ENCODE measurements around the gene SYNDIG1. TPM values are rescaled to one million over a fixed set of nuclear protein-coding genes. Genes with fewer than 3 reads are reported as not detected.

Gene SYNDIG1
- not detected for total RNA-seq

- no peaks in the 10 kb centered on the region for H3K9me3 Mint-ChIP-seq
- H3K27ac Mint-ChIP-seq = no peak within 1 kb of the TSS
- DNase-seq (ENCODE audit: low spot score in 2 of 2) = no peak
- H3K36me3 Mint-ChIP-seq = no peaks in the 10 kb centered on the region
- peak; percentile 5 to 53 for ATAC-seq
Observed at GRCh38 chr20:24469116-24469893, at the start of gene SYNDIG1. Gene SYNDIG1 (plus strand): TSS chr20:24469629. CDS start chr20:24543098, 73,469 bp downstream.

- ATAC-seq = no peak
- Mint-ChIP-seq H3K27ac (no peak overlapping the region), H3K36me3 (peaks cover 6 to 12% of the 10 kb centered on the region in 2 donors), H3K9me3 (peaks cover 8 to 12% of the 10 kb centered on the region in 2 donors)
- DNase-seq (ENCODE audit: low spot score in 2 of 2) = no peak
Observed at GRCh38 chr20:24419786-24420185, 49.6 kb upstream of the SYNDIG1 start.

DNA sequence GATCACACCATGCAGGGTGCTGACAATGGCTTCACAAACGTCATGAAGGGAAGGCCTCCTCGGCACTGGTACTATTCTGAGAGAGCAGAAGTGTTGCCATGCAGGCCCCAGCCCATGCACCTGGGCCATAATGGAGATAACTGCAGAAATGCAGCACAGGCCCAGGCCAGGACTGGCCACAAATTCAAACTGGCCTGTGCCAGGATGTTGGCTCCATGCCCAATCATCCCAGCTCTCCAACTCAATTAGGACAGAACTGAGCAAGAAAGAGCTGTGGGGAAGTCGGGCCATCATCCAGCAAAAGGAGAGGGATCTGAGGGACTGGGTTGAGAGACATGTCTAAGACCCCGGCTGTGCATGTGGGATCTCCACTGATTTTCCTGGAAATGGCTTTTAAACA, 48.9 kb upstream of the SYNDIG1 start:
- DNase-seq (ENCODE audit: low spot score in 2 of 2) (no peak), ATAC-seq (no peak)
- no peak overlapping the region for H3K27ac Mint-ChIP-seq
- H3K36me3 Mint-ChIP-seq = peaks cover 5 to 6% of the 10 kb centered on the region in 2 donors
- peaks cover 8 to 12% of the 10 kb centered on the region in 2 donors for H3K9me3 Mint-ChIP-seq

DNA sequence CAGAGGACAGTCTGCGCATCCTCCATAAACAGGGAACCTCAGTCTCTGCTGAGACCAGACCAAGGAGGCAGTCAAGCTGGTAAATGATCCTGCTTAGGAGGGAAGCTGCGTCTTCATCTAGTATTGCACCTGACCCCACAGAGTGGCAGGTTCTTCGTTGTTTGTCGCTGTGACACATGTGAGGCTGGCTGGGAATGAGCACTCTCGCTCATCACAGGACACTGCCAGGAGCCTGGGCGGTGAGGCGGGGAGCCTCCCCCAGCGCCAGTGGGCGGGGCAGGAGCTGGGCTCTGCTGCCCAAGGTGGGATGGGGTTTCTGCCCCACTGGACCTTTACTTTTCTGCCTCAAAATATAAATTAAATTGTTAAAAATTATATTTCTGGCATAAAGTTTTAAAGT, 48.4 kb upstream of the SYNDIG1 start:
- ATAC-seq (no peak), DNase-seq (ENCODE audit: low spot score in 2 of 2) (no peak)
- peaks cover under 1% of the 10 kb centered on the region in 2 donors for H3K36me3 Mint-ChIP-seq
- H3K9me3 Mint-ChIP-seq = peaks cover 5 to 7% of the 10 kb centered on the region in 2 donors
- H3K27ac Mint-ChIP-seq = no peak overlapping the region

GRCh38 chr20:24422091-24422760, 47.2 kb upstream of the SYNDIG1 start:
- ATAC-seq (no peak), DNase-seq (ENCODE audit: low spot score in 2 of 2) (no peak)
- Mint-ChIP-seq H3K9me3 (peaks cover 0 to under 1% of the 10 kb centered on the region in 2 donors), H3K27ac (no peak overlapping the region), H3K36me3 (no peaks in the 10 kb centered on the region)

DNA sequence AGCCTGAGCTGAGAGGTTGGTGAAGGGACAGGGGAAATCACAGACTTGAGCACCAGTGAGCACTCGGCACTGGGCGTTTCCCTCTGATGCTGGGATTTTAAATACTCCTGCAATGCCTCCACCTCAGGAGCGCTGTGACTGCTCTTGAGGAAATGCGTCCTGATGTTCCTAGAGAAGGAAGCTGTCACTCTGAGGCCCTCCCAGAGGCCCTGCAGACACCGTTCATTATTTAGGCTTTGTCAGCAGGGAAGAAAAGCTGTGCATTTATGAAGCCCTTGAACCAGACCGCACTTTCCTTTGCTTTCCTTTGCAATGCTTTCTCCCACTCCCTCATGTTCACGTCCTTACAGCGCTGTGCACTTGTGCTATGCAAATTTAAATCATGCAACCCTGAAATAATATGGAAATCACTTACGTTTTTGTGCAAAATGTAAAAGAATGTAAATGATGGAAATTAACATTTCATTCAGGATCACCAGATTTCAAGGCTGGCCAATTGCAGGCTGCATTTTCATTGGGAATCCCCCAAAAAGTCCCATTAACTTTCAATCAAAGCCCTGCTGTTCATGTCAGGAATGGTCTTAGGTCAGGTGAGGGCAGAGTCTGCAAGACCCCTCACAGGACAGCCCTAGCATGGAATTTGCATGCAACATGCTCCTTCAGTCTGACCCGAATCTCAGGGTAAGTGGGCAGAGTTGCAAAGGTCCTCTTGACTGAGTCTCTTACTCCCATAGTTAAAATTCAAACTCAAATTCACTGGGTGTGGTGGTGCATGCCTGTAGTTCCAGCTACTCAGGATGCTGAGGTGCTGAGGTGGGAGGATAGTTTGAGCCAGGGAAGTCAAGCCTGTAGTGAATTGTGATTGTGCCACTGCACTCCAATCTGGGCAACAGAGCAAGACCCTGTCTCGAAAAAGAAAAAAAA, 45.8 kb upstream of the SYNDIG1 start:
- no peak for DNase-seq (ENCODE audit: low spot score in 2 of 2)
- no peak for ATAC-seq
- H3K9me3 Mint-ChIP-seq = peaks cover 0 to 5% of the 10 kb centered on the region in 2 donors
- H3K36me3 Mint-ChIP-seq = no peaks in the 10 kb centered on the region
- no peak overlapping the region for H3K27ac Mint-ChIP-seq

- H3K9me3 Mint-ChIP-seq = peaks cover 0 to 5% of the 10 kb centered on the region in 2 donors
- H3K27ac Mint-ChIP-seq = no peak overlapping the region
- no peak for DNase-seq (ENCODE audit: low spot score in 2 of 2)
- ATAC-seq = no peak
- no peaks in the 10 kb centered on the region for H3K36me3 Mint-ChIP-seq
Observed at GRCh38 chr20:24425523-24426135, 43.8 kb upstream of the SYNDIG1 start.

DNA sequence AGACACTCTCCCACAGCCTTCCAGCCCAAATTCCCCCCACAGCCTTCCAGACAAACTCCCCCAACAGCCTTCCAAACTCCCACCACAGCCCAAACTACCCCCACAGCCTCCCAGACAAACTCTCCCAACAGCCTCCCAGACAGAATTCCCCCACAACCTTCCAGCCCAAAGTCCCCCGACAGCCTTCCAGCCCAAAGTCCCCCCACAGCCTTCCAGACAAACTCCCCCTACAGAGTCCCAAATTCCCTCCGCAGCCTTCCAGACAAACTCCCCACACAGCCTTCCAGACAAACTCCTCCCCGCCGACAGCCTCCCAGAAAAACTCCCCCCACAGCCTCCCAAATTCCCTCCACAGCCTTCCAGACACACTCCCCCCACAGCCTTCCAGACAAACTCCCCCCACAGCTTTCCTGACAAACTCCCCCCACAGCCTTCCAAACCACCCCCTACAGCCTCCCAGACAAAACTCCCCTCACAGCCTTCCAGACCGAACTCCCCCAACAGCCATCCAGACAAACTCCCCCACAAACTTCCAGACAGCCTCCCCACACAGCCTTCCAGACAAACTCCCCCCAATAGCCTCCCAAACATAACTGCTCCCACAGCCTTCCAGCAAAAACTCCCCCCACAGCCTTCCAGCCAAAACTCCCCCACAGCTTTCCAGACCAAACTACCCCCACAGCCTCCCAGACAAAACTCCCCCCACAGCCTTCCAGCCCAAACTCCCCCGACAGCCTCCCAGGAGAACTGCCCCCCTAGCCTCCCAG, 38.0 kb upstream of the SYNDIG1 start:
- no peaks in the 10 kb centered on the region for H3K36me3 Mint-ChIP-seq
- H3K9me3 Mint-ChIP-seq = peaks cover 0 to 5% of the 10 kb centered on the region in 2 donors
- ATAC-seq = no peak
- no peak overlapping the region for H3K27ac Mint-ChIP-seq
- DNase-seq (ENCODE audit: low spot score in 2 of 2) = no peak

DNA sequence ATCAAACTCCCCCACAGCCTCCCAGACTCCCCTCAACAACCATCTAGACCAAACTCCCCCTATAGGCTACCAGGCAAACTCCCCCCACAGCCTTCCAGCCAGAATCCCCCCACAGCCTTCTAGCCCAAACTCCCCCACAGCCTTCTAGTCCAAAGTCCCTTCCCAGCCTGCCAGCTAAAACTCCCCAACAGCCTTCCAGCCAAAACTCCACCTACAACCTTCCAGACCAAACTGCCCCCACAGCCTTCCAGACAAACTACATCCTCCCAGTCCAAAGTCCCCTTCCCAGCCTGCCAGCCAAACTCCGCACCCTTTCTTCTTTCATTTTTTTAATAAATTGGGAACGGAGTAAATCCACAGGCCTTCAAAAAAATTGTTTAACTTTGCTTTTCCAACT, 37.4 kb upstream of the SYNDIG1 start:
- ATAC-seq (no peak), DNase-seq (ENCODE audit: low spot score in 2 of 2) (no peak)
- H3K36me3 Mint-ChIP-seq = no peaks in the 10 kb centered on the region
- H3K9me3 Mint-ChIP-seq = peaks cover 0 to 5% of the 10 kb centered on the region in 2 donors
- no peak overlapping the region for H3K27ac Mint-ChIP-seq

GRCh38 chr20:24436160-24436559, 33.3 kb upstream of the SYNDIG1 start:
- H3K36me3 Mint-ChIP-seq = no peaks in the 10 kb centered on the region
- DNase-seq (ENCODE audit: low spot score in 2 of 2) (no peak), ATAC-seq (no peak)
- H3K9me3 Mint-ChIP-seq = no peaks in the 10 kb centered on the region
- no peak overlapping the region for H3K27ac Mint-ChIP-seq

DNA sequence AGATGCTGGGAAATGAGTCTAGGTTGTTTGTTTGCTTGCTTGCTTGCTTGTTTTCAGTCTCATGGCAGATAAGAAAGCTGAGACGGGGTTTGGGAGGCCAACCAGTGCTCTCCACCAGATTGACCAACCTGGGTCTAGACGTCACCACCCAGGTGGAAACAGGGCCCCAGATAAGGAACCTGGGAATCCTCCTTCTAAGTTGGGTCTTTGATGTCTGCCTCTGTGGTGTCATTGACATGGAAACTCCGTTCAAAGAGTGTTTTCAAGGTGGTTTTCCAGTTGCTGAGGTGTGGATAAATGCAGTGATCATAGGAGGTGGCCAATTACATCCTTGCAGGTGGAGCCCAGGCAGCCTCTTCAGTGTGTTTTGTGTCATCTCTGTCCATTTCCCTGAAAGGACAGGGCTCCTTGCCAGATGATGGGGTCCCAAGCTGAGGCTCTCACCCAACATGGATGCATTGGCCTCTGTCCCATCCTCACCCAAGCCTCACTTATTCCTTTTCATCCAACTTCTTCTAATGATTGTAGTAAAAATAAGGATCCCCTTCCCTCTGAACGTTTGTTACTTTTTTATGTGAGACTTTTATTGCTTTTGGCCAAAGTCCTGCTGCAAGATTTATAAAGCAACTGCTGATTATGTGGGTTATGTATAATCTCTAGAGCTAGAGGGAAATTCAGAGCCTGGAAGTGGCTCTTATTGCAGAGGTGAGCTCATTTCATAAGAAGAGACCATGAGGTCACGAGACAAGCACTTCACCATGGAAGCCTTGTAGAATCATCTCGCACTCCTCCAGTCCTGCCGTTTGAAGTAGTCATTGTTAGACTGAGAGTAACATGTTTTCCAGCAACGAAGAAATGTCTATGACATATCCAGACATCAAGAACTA, 32.0 kb upstream of the SYNDIG1 start:
- Mint-ChIP-seq H3K36me3 (no peaks in the 10 kb centered on the region), H3K9me3 (no peaks in the 10 kb centered on the region), H3K27ac (no peak overlapping the region)
- DNase-seq (ENCODE audit: low spot score in 2 of 2) (no peak), ATAC-seq (no peak)

DNA sequence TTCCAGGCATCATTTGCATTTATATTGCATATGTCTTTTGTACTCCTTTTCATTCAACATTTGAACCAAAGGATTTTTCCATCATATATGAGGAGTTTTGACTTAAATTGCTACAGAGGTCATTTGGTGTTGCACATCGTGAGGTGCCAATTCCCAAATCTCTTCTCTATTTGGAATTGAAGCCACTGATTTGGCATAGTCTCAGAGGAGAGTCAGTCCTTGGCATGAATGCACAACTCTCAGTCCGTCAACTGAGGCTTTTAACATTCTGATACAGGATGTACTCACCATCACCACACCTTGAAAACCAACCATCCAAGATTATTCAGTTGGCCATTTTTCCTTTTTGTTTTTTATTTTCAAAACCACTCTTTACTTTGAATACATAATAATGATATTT, 31.1 kb upstream of the SYNDIG1 start:
- DNase-seq (ENCODE audit: low spot score in 2 of 2) = no peak
- Mint-ChIP-seq H3K36me3 (no peaks in the 10 kb centered on the region), H3K27ac (no peak overlapping the region), H3K9me3 (no peaks in the 10 kb centered on the region)
- ATAC-seq = no peak

GRCh38 chr20:24439737-24440387, 29.6 kb upstream of the SYNDIG1 start:
- no peak for ATAC-seq
- Mint-ChIP-seq H3K9me3 (no peaks in the 10 kb centered on the region), H3K36me3 (no peaks in the 10 kb centered on the region), H3K27ac (no peak overlapping the region)
- DNase-seq (ENCODE audit: low spot score in 2 of 2) = no peak

DNA sequence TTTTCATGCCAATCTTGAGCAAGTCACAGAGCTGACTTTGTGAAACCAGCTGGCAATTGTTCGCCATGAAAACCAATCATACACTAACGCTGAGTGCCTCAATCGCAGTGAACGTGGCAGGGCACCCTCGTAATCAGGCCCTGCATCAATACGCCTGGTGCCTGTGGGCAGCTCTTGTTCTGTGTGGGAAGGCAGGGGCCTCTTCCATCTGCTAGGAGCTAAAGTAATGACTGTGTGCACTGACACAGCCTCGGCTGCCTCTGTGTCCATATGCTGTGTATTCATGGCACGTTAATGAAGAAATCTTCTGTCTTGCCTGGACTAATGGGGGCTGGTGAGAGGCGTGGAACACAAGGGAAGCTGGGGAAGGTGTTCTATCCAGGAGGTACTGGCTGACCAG, 27.8 kb upstream of the SYNDIG1 start:
- H3K36me3 Mint-ChIP-seq = no peaks in the 10 kb centered on the region
- H3K9me3 Mint-ChIP-seq = no peaks in the 10 kb centered on the region
- DNase-seq (ENCODE audit: low spot score in 2 of 2) (no peak), ATAC-seq (no peak)
- H3K27ac Mint-ChIP-seq = no peak overlapping the region

DNA sequence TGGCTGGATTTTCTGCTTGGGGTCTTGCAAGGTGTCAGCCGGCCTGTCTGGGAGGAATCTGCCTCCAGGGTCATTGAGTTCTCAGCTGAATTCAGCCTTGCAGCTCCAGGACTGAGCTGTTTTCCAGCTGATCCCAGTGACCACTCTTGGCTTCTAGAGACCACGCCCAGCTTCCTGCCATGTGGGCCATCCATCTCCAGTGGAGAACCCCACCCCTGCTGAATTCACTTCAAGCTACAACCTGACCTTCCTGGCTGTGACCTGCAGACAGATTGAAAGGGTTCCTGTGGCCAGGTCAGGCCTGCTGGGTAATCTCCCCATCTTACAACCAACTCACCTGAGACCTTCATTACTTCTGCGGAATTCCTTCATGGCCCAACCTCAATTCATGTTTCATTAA, 26.5 kb upstream of the SYNDIG1 start:
- no peak for DNase-seq (ENCODE audit: low spot score in 2 of 2)
- H3K9me3 Mint-ChIP-seq = no peaks in the 10 kb centered on the region
- no peak for ATAC-seq

More for the DNA sequence above, 26.5 kb upstream of the SYNDIG1 start:
- Mint-ChIP-seq H3K36me3 (no peaks in the 10 kb centered on the region), H3K27ac (no peak overlapping the region)

Measured in activated naive CD4-positive, alpha-beta T cell treated with anti-CD3 and anti-CD28 coated beads, Interleukin-2, amount 50 U/mL, for 72 hours (primary cell).